ENCODE measurements around the gene SLC22A23. TPM values are rescaled to one million over a fixed set of nuclear protein-coding genes. Genes with fewer than 3 reads are reported as not detected.

The SLC22A23 gene, protein sequence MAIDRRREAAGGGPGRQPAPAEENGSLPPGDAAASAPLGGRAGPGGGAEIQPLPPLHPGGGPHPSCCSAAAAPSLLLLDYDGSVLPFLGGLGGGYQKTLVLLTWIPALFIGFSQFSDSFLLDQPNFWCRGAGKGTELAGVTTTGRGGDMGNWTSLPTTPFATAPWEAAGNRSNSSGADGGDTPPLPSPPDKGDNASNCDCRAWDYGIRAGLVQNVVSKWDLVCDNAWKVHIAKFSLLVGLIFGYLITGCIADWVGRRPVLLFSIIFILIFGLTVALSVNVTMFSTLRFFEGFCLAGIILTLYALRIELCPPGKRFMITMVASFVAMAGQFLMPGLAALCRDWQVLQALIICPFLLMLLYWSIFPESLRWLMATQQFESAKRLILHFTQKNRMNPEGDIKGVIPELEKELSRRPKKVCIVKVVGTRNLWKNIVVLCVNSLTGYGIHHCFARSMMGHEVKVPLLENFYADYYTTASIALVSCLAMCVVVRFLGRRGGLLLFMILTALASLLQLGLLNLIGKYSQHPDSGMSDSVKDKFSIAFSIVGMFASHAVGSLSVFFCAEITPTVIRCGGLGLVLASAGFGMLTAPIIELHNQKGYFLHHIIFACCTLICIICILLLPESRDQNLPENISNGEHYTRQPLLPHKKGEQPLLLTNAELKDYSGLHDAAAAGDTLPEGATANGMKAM
- polyA plus RNA-seq (2014; cell fraction: cytosol; rRNA removed) = 0.01 TPM in 1 of 2 replicates, not detected in the other
- not detected in 2 replicates for polyA plus RNA-seq (2014; cell fraction: nucleus; rRNA removed)

DNA sequence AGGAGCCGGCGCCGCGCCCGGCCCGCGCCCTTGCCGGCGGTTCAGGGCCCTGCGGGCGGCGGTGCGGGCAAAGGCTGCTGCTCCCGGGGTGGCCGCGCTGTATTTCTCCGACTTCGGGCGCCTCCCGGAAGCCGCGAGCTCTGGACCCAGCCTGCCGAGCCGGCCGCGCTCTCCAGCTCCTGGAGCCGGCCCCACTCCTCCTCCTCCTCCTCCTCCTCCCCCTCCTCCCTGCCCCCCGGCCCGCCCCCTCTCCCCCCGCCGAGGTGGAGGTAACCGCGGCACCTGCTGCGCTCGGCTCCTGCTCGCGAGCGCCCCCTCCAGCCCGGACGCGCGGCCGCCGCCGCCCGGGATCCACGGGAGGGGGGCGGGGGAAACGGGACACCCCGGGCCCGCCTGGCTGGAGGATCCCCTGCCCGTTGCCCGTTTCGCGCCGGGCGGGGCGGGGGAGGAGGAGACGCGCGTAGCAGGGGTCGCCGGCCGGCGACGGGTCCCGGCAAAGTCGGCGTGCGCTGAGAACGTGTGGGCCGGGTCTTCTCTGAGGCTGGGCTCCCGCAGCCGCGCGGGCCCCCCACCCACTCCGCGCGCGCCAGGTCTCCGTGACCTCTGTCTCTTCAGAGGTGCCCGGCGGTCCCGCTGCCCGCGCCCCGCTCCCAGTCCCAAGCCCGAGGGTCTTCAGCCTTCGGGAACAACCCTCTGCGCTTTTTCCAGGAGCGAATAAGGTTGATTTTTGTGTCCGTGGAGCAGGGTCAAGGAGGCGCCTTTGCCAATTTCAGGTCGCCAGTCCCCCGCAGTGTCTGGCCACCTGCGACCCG lies at the start of gene SLC22A23:
Gene SLC22A23, minus strand, starts transcription at position 153 of the 812 bp plus-strand sequence. CDS start 491 bp downstream, outside the sequence.
- peak; percentile 8 for DNase-seq (ENCODE audit: low spot score)

DNA sequence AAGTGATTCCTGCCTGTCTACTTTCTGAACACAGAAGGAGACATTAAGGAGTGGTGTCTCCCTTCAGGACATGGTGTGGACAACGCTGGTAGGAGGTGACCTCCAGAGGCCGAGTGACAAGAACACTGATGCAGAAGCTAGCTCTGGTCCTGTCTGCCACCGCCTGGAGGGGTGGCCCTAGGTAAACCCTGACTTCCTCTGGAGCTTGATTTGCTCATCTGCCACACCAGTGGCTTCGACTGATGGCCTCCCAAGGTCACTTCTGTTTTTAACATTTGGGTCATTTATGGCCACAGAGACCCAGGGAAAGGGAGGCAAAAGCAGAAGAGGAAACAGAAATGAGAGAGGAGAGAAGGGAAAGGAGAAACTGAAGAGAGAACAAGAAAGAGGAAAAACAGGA lies 49.4 kb upstream of the SLC22A23 start:
- DNase-seq (ENCODE audit: low spot score) = no peak

DNA sequence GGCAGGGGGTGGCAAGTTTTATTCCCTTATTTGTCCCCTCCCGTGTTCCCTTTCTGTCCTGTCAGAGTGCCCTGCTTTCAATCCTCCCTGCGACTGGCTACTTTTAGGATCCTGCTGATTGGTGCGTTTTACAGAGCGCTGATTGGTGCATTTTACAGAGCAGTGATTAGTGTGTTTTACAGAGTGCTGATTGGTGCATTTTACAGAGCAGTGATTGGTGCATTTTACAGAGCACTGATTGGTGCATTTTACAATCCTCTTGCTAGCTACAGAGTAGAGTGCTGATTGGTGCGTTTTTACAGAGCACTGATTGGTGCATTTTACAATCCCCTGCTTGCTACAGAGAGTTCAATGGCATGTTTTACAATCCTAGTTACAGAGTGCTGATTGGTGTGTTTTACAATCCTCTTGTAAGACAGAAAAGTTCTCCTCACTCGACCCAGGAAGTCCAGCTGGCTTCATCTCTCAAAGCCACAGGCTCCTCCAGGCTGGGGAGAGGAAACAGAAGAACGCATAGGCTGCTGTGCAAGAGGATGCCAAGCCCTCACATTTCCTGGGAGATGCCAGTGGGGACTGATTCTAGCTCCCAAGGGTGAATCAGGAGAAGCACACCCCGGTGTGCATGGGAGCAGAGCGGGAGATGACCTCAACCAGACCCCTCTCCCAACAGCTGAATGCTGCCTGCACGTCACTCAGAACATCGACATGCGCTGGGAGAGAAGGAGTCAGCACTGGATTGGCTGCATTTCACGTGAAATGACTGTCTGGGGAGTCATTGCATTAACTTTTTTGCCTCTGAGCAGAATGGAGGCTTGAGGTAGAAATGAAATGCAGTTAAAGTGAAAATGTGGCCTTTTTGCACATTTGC lies 48.3 kb upstream of the SLC22A23 start:
- DNase-seq (ENCODE audit: low spot score) = no peak

DNA sequence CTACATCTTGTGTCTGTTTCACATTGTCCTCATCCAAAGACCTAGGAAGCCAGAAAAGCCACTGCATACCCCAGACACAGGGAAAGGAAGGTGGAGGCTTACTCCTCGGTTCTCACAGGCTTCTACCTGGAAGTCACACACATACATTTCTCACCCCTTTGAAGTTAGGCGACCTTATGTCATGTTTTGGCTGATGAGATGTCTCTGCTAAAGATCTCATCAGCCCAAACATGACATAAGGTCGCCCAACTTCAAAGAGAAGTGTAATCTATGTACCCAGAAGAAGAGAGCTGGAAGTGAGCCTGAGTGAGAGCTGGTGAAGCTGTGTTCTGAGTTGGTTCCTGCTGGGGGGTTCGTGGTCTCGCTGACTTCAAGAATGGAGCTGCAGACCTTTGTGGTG lies 47.5 kb upstream of the SLC22A23 start:
- no peak for DNase-seq (ENCODE audit: low spot score)

DNA sequence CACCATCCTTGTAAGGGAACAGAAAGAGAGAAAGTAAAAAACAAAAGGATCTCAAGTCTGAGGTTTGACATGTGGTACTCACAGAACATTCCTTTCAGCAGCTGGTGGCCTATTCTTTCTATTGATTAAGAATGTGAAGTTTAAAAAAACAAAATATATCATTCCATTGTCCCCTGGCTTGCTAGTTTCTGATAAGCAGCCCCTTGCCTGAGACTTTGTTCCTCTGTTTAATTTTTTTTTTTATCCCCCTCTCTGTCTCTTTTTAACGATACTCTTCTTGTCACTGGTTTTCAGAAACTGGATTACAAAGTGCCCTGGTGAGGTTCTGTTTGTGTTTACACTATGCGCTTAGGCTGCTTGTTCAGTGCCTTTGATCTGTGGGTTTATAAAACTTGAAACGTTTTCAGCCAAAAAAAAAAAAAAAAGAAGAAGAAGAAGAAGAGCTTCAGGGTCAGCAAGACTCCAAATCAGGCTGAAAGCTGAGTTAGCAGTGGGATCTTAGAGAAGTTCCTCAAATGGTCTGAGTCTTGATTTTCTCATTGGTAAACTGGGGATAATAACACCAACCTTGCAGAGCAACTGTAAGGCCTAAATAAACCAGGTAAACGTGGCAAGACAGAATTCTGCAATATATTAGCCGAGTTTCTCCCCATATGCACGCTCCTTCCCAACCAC lies 45.1 kb upstream of the SLC22A23 start:
- no peak for DNase-seq (ENCODE audit: low spot score)

DNA sequence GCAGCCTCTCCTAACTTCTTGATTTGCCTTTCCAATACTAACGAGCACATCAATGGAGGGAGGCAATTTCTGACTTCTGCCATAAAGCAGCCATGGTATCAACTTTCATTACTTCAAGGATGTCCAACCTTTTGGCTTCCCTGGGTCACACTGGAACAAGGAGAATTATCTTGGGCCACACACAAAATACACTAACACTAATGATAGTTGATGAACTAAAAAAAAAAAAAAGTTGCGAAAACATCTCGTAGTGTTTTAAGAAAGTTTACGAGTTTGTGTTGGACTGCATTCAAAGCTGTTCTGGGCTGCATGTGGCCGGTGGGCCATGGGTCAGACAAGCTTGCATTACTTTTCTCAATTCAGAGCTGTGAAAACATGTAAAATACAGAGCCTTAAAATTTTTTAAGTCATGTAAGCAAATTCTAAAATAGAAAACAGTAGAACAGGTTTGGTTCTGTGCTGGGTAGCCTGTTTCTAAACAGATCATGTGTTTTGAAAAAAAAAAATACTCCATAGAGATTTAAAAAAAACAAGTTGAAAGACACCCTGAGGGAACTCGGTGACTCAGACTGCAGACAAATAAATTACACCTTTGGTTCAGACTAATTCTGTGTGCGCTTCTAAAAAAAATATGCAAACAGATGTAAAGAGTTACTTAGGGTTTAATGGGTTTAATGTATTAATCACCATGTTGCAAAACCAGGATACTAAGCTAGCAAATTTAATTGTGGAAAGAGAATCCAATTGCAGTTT lies 43.6 kb upstream of the SLC22A23 start:
- no peak for DNase-seq (ENCODE audit: low spot score)

DNA sequence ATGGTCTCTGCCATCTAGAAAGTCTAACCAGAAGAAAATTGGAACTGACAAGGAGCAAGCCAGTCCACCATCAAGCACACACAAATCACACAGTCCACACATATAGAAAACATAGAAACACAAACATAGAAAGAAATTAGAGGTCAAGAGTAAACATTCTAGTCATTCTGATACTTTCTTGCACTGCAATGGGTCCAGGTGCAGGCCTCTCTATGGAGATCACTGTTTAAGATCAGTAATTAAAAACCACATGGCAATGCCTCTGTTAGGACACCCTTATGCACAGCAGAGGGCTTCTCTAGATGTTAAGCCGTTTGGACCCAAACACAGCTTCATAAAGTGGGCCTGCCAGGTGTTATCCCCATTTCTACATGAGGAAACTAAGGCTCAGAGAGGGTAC lies 42.8 kb upstream of the SLC22A23 start:
- DNase-seq (ENCODE audit: low spot score) = no peak

DNA sequence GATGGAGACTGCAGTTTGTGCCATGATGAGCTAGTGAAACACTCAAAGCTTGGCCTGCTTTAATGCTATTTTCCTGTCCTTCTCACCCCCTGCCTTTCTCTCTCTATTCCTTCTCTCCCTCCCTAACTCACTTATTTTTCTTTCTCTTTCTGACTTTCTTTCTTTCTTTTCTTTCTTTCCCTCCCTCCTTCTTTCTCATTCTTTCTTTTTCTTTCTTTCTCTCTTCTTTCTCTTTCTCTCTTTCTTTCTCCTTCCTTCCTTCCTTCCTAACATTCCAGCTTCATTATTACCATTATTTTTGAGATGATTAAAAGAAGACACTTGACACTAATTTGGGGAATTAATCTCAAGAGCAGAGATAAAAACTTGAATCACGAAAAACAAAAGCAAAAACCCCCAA lies 39.5 kb upstream of the SLC22A23 start:
- DNase-seq (ENCODE audit: low spot score) = no peak

DNA sequence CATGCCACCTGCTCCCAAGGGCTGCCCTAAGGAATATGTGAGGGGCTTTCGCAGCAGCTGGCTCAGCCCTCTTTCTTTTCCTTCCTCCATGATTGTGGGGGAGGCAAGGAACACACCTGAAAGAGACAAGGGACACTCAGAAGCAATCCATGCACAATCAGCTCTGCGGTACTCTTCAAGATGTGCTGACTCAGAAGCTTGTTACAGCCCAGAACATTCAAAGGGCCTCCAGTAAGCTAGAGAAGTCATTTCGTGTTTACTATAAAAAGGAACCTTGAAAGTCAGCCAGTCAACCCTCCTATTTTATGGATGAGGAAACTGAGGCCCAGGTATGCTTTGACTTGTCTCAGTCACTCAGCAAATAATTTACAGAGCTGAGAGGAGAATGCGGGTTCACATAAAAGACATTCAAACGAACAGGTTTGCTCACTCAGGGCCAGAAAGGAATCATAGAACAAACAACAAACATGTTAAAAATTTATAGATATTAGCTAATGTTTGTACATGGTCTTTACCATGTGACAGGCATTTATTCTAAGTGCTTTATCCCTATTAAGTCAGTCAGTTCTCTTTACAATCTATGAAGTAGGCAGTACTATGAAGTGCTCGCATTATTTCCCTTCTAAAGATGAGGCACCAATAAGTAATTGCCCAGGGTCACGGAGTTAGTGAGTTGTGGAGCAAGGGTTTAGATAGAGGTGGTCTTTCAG lies 37.7 kb upstream of the SLC22A23 start:
- no peak for DNase-seq (ENCODE audit: low spot score)

DNA sequence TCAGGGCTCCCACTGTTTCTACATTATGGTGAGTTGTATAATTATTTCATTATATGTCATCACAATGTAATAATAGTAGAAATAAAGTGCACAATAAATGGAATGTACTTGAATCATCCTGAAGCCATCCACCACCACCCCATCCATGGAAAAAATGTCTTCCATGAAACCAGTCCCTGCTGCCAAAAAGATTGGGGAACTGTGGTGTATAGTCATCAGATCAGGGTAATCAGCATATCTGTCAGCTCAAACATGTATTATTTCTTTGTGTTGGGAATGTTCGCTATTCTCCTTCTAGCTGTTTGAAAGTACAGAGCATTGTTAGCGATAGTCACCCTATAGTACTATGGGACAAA lies 33.8 kb upstream of the SLC22A23 start:
- no peak for DNase-seq (ENCODE audit: low spot score)

DNA sequence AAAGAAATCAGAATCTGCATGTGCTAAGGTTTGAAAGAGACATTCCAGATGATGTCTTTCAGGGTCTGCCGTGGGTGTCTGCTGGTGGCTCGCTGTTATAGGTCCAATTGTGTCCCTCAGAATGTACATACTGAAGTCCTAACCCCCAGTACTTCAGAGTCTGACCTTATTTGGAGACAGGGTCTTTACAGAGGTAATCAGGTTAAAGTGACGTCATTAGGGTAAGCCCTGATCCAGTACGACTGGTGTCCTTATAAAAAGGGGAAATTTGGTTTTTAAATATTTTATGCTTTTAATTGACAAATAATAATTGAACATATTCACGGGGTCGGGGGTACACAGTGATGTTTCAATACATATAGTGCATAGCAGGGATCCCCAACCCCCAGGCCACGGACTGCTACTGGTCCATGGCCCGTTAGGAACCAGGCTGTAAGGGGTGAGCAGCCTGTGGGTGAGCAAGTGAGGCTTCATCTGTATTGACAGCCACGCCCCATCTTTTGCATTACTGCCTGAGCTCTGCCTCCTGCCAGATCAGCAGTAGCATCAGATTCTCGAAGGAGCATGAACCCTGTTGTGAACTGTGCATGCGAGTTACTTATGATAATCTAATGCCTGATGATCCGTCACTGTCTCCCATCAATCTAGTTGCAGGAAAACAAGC lies 33.2 kb upstream of the SLC22A23 start:
- no peak for DNase-seq (ENCODE audit: low spot score)

DNA sequence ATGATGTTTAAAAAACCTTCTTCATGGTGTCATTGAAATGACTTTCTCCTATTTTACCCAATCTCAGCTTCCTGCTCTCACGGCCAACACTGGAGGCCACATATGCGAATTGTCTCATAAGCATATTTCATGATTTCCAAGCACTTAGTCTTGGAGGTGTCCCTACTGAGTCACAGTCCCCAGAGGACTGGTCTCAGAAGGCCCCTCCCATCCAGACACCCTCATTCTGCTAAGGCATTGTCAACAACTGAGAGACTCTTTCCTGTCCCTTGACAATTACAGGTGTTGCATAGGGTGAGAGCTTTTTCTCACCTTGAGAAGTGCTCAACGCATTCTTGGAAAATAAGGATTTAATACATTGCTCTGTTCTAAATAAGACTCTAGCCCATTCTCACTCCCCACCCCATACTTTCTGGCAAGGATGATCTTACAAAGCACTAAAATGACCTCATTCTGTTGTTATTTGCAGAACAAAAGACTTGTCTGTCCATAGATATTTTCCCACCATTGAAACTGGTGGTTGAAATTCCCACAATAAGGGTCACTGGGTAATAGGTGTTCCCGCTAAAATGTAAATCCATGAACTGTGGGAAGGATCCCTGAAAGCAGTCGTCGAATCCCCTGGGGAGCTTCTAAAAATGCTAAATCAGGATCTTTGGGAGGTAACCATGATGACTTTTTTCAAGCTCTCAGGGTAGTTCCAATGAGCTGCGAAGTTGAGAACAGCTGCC lies 32.3 kb upstream of the SLC22A23 start:
- no peak for DNase-seq (ENCODE audit: low spot score)

DNA sequence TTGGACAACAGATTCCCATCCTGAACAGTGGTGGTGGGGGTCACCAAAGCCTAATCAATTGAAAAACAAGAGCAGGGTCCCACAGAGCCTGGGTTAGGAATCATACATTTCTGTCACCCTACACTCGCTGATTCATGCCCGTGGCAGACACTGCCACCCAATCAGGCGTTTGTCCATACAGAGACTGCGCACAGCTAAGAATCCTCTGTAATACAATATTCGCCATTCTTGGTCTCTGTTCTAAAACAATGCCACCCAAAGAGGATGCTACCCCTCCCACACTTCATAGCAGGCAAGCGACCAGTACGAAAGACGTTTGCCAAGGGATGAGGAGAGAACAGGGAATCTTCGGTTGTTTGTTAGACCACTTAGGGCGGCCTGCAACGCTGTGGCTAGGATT lies 28.1 kb upstream of the SLC22A23 start:
- DNase-seq (ENCODE audit: low spot score) = no peak

DNA sequence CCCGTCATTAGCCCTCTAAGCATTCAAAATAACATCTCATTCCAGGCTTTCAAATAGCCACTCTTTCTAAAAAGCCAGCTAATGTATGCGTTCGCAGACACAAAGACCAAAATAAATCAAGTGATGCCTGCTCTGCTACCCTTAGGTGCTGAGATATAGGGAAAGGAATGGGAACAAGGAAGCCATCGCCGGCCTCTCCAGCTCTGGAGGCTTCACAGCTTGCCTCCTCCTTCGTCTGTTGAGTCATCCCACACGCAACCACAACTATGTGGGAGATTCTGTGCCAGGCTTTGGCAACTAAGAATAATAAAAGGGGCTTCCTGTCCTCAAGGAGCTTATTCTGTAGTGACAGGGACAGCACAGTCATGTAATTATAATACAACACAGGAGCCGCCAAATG lies 27.3 kb upstream of the SLC22A23 start:
- DNase-seq (ENCODE audit: low spot score) = no peak

DNA sequence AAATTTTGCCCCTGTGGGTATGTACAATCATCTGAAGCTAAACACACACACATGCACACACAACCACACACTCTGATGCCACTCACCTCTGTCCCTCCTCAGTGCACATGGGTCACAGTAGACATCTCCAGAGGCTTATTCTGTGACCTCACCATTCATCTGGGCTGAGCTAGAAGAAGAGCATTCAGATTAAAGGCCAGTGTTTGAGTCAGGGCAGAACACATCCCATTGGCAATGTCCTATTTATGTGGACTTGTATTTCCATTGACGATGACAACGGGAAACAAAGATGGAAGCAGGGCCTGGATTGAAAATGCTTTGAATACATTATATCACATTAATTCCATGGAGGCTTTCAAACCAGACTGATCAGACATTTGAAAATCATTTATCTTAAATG lies 26.8 kb upstream of the SLC22A23 start:
- no peak for DNase-seq (ENCODE audit: low spot score)

DNA sequence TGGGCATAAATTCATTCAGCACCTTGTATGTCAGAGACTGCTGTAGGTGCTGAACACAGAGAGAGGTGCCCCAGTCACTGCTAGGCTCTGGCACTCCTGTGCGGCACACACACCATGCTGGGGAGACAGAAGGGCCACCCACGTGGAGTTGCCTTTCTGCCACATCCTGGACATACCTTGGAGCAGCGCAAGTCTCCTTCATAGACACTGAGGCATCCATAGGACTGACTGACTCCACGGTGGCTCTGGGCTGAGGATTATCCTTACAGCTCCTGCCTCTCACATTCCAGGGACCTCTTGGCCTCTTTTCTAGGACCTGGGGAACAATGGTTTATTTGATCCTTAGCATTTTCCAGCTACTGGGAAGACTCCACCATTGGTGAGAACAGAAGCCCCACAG lies 26.0 kb upstream of the SLC22A23 start:
- DNase-seq (ENCODE audit: low spot score) = no peak

DNA sequence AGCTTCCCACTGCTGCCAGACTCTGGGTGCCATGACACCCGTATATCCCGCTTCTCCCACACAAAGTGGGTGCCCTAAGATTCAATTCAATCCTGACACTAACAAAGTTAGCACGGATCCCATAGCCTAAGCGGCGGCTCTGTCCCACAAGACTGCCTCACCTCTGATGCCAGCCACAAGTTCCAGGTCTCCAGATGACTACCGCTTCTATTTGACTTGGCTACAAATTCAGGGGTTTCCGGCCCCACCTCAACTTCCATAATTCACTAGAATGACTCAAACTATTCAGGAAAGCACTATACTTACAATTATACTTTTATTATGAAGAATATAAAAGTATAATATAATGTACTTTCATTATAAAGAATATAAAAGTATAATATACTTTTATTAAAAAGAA lies 24.8 kb upstream of the SLC22A23 start:
- no peak for DNase-seq (ENCODE audit: low spot score)

DNA sequence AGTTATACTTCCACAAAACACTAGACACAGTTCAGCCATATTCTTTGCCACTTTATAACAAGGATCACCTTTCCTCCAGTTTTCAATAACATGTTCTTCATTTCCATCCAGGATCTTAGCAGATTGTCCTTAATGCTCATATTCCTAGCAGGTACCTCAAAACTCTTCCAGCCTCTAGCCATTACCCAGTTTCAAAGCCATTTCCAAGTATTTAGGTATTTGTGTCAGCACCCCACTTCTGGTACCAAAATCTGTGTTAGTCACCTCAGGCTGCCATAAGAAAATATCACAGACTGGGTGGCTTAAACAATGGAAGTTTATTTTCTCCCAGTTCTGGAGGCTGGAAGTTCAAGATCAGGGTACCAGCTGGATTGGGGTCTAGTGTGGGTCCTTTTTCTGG lies 23.2 kb upstream of the SLC22A23 start:
- DNase-seq (ENCODE audit: low spot score) = no peak
